Spleen (tissue), 7 donors: ENCODE data around the gene UNC5A.

ENCODE experiments used
- CTCF ChIP-seq, 11 experiments: fragments of 200-600 bp in 7 of 11; fragments of 450-650 bp in 4 of 11; sonication (generic) in 4 of 11; IDR thresholded peaks in 8 of 11; conservative IDR thresholded peaks in 3 of 11; 1 replicate in 7 of 11; 2 replicates in 4 of 11; pipeline versions ENCODE4 v1.4.0 to v1.8.0; 2016 to 2021; ENCODE audit warnings: antibody characterized with exemption in 11 of 11, inconsistent platforms in 4 of 11, mild to moderate bottlenecking in 1 of 11
- POLR2A ChIP-seq, 3 donors: fragments of 450-650 bp; IDR thresholded peaks; one replicate each; pipeline ENCODE4 v1.5.1; 2017; ENCODE audit warnings: antibody characterized with exemption in 3 of 3, mild to moderate bottlenecking in 1 of 3
- POLR2AphosphoS5 ChIP-seq, 3 donors: sonication (generic); formaldehyde crosslinking; IDR thresholded peaks; one replicate each; pipeline ENCODE4 v1.5.1; 2017; ENCODE audit warnings: antibody characterized with exemption in 3 of 3
- donor health status: DM: no; HTN: no; CAD: no; lungs with moderate emphysema.
- donor health status: DM: no; HTN: no; CAD: no.
- donor health status: DM: no; HTN: no; CAD: no.

GRCh38 chr5:176845392-176845713 is 35.0 kb downstream of the UNC5A start:
- TF ChIP-seq POLR2A (IDR thresholded peaks at IDR 0.05) = no peak
- no peak for TF ChIP-seq POLR2AphosphoS5 (IDR thresholded peaks at IDR 0.05)
- no peak for TF ChIP-seq CTCF (IDR thresholded peaks at IDR 0.05 in 8 of 11, conservative IDR thresholded peaks at IDR 0.05 in 3 of 11)
